Measurements from ENCODE around the gene TENM4.

DNA sequence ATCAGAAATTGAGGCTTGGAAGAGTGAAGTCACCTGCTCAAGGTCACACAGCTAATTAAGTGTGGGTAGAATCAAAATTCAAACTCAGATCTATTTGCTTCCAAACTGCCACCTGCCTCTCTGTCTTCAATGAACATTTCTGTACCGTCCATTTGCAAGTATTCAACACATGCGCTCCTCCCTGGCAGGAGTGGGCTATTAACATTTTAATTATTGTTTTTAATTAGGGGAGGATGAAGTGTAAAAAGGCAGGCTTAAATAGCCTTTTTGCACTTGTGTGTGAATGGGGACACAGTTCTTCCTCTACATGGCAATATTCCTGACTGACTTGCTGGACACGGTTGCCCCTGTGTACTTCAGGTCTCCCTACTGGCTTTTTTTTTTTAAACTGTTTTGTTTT is 751.7 kb downstream of the TENM4 start:
- no peak for TF ChIP-seq TAF1 (IDR thresholded peaks at IDR 0.05; ENCODE audit: borderline replicate concordance, insufficient read depth, low read length)
- TF ChIP-seq POLR2AphosphoS5 (IDR thresholded peaks at IDR 0.05; ENCODE audit: low read depth, low read length) = no peak
